Rectal smooth muscle tissue (tissue), 1 donor: ENCODE data around the gene PHACTR1.

Source experiments
- H3K27ac ChIP-seq: one replicate; pipeline ENCODE4 v1.7.0; 2013; ENCODE audit warnings: low read depth, low read length, inconsistent platforms
- H3K27me3 ChIP-seq: one replicate; pipeline ENCODE4 v1.7.0; 2013; ENCODE audit warnings: low read length; ENCODE audit not compliant: control insufficient read depth, insufficient read depth
- H3K36me3 ChIP-seq: one replicate; pipeline ENCODE4 v1.7.0; 2013; ENCODE audit warnings: low read length; ENCODE audit not compliant: control insufficient read depth, insufficient read depth
- H3K4me1 ChIP-seq: one replicate; pipeline ENCODE4 v1.7.0; 2013; ENCODE audit warnings: low read length; ENCODE audit not compliant: control insufficient read depth, insufficient read depth
- H3K4me3 ChIP-seq: one replicate; pipeline ENCODE4 v1.7.0; 2013; ENCODE audit warnings: low read length
- H3K9ac ChIP-seq: one replicate; pipeline ENCODE4 v1.7.0; 2013; ENCODE audit warnings: low read length

PHACTR1 gene

DNA sequence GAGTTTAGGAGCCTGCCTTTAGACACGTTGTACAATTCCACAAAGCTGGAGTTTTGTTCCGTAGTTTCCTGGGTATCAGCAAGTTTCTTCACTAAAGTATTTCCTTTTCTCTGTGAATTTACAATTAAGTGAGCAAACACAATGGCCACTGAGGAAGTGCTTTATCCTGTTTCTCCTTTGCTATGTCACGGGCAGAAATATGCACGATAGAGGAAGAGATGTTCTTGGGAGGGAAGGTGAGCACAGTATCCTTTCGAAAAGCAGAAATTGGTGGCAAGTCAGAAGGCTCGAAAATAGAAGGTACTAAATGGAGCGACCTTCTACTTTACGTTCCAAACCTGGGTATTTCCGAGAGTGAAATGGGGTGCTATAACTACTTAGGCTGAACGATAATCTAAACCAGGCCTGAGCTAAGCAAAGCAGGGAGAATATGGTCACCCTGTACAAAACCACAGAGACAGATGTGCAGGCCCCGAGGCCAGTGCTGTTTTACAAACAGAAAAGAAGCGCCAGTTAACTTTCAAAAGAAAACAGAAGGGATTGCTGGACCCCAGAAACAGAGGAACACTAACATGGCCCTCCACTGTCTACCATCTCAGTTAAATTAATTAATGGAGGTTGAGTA lies 352.1 kb downstream of the PHACTR1 start:
- no peak overlapping the region for H3K9ac ChIP-seq
- H3K4me1 ChIP-seq: no peaks in the 10 kb centered on the region
- H3K4me3 ChIP-seq: no peak overlapping the region
- H3K27me3 ChIP-seq: no peaks in the 10 kb centered on the region
- H3K36me3 ChIP-seq: no peaks in the 10 kb centered on the region
- no peak overlapping the region for H3K27ac ChIP-seq

DNA sequence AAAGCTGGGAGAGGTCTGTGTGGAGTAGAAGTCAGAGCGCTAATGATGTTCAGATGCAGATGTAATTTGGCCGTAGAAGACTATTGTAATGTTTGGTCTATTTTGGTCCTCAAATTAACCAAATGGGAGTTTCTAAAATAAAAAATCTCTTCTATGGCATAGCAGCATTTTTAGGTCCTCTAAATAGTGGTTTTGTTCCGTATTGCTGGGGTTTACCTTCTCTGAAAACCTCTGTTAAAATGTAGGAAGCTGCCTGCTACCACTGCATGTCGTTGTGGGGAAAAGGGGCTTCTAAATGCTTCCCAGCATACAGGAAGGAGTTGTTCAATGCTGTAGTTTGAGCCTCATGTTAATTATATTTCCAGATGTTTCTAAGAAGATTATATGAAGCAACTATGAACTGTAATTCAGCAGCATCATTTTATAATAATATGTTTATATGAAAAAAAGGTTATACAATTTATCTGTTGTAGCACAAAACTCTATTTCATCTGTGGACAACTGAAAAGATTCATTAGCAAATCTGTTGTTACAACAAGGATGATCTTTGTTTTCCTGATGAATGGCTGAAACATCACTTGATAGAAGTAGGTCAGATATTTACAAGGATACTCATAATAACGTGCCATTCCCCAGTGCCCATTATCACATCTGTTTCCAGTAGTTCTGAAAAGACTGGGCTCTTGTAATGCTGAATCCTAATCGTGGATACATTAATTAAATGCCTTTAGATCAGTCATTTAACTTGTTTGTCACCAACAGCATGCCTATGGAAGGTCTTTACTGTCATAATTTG lies 355.2 kb downstream of the PHACTR1 start:
- Histone ChIP-seq H3K27ac (no peak overlapping the region), H3K4me3 (no peak overlapping the region), H3K36me3 (no peaks in the 10 kb centered on the region), H3K4me1 (no peaks in the 10 kb centered on the region), H3K9ac (no peak overlapping the region), H3K27me3 (no peaks in the 10 kb centered on the region)

- no peak overlapping the region for H3K9ac ChIP-seq
- no peak overlapping the region for H3K4me3 ChIP-seq
- H3K4me1 ChIP-seq: no peaks in the 10 kb centered on the region
- no peaks in the 10 kb centered on the region for H3K27me3 ChIP-seq
- H3K36me3 ChIP-seq: no peaks in the 10 kb centered on the region
- H3K27ac ChIP-seq: no peak overlapping the region
Observed at GRCh38 chr6:13072686-13073347, 356.2 kb downstream of the PHACTR1 start.

GRCh38 chr6:13074415-13075140 lies 358.0 kb downstream of the PHACTR1 start:
- Histone ChIP-seq H3K36me3 (no peaks in the 10 kb centered on the region), H3K27ac (no peak overlapping the region), H3K4me3 (no peak overlapping the region), H3K9ac (no peak overlapping the region), H3K4me1 (no peaks in the 10 kb centered on the region), H3K27me3 (no peaks in the 10 kb centered on the region)

DNA sequence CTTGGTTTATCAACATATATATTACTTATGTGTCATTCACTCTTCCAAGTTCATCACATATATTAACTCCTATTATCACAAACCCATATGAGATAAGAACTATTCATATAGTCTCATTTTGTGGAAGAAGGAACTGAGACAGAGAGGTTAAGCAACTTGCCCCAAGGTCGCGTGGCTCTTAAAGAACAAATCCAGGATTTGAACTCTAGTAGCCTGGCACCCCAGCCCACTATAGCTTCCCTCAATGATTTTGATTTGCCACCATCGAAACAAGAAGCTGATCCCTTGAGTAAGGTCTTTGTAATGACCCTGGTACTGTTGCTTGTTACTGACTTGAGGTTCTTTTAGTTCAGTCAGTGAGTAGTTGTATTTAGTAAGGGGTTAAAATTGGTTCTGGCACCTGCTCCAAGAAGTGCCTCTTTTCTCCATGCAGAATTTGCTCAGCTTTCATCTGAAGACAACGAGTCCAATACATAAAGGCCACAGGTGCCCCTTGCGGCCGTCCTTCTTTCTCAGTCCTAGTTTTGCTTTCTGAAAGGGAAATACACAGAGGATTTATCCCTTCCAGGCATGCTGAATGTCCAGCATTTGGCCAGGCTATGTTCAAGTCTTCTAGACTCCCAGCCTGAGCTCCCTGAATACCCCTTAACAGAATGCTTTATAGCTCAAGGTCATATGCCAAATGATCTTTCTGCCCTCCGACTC lies 358.7 kb downstream of the PHACTR1 start:
- no peak overlapping the region for H3K9ac ChIP-seq
- no peak overlapping the region for H3K4me3 ChIP-seq
- no peaks in the 10 kb centered on the region for H3K36me3 ChIP-seq
- no peaks in the 10 kb centered on the region for H3K27me3 ChIP-seq
- no peaks in the 10 kb centered on the region for H3K4me1 ChIP-seq
- H3K27ac ChIP-seq: no peak overlapping the region

DNA sequence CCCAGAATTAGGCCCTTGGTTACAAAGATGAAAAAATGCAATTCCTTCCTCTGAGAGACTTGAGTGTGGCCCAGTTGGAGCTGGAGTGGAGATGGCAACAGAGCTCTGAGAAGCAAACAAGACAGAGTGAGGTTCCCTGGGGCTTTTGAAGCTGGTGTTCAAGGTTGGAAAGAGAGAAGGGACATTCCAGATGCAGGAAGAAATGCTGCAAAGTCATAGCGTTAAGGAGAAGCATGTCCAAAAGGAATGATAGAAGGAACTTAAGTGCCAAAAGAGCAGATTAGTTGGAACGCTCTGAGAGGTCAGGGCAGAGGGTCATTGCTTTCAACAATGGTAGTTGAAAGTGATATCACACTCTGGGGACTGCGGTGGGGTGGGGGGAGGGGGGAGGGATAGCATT lies 360.0 kb downstream of the PHACTR1 start:
- H3K27me3 ChIP-seq: no peaks in the 10 kb centered on the region
- H3K4me1 ChIP-seq: no peaks in the 10 kb centered on the region
- H3K4me3 ChIP-seq: no peak overlapping the region
- no peak overlapping the region for H3K27ac ChIP-seq
- H3K36me3 ChIP-seq: no peaks in the 10 kb centered on the region
- no peak overlapping the region for H3K9ac ChIP-seq

GRCh38 chr6:13077117-13077516 lies 360.6 kb downstream of the PHACTR1 start:
- H3K9ac ChIP-seq: no peak overlapping the region
- H3K4me1 ChIP-seq: no peaks in the 10 kb centered on the region
- no peak overlapping the region for H3K27ac ChIP-seq
- H3K4me3 ChIP-seq: no peak overlapping the region
- H3K27me3 ChIP-seq: no peaks in the 10 kb centered on the region
- H3K36me3 ChIP-seq: no peaks in the 10 kb centered on the region

GRCh38 chr6:13079096-13079723 lies 362.6 kb downstream of the PHACTR1 start:
- no peak overlapping the region for H3K9ac ChIP-seq
- no peak overlapping the region for H3K27ac ChIP-seq
- H3K36me3 ChIP-seq: no peaks in the 10 kb centered on the region
- no peaks in the 10 kb centered on the region for H3K4me1 ChIP-seq
- H3K27me3 ChIP-seq: no peaks in the 10 kb centered on the region
- H3K4me3 ChIP-seq: no peak overlapping the region

DNA sequence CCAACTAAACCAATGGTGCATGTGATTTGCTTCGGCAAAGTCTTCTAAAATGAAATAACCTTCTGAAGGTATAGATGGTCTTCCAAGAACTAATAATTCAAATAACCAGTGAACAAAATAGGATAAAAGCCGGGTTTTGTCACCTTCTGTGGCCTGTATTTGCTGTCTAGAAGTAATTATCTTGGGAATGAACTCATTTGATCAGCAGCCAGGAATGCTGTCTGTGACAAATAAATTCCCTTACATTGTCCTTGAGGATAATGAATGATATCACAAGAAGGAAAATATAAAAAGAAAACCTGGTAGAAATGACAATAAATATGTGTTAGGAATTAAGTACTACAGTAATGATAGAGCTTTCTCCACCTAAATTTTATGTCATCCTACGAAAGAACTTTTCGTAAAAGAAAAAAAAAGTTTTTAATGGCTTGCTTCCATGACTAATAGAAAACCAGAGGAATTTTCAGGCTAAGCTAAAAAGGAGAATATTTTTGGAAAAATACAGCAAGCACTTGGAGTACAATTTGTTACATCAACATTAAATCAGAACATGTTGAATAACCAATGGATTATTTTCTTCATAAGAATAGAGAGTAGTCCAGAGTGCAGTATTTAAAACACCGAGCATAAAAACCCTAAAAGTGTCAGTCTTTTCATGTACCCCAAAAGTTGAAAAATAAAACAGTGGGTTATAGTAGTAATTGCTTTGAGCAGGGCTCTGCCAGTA lies 364.1 kb downstream of the PHACTR1 start:
- Histone ChIP-seq H3K4me3 (no peak overlapping the region), H3K4me1 (no peaks in the 10 kb centered on the region), H3K27me3 (no peaks in the 10 kb centered on the region), H3K9ac (no peak overlapping the region), H3K36me3 (no peaks in the 10 kb centered on the region), H3K27ac (no peak overlapping the region)

DNA sequence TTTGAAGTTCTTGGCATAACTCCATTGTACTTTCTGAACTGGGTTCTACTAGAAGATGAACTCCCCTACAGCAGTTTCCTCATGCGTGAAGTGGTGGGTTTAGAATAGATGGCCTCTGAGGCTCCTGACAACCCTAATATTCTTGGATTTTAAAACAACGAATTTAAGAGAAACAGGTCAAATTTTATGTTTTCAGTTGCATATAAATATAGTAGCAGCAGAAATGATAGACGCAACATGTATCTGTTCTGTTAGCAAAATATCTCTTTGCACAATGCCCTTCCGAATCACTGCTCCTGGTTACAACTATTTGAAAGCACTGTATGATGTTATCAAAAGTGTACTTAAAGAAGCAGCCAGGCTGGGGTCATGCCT lies 364.6 kb downstream of the PHACTR1 start:
- Histone ChIP-seq H3K9ac (no peak overlapping the region), H3K27me3 (no peaks in the 10 kb centered on the region), H3K4me1 (no peaks in the 10 kb centered on the region), H3K36me3 (no peaks in the 10 kb centered on the region), H3K4me3 (no peak overlapping the region), H3K27ac (no peak overlapping the region)

- Histone ChIP-seq H3K27me3 (no peaks in the 10 kb centered on the region), H3K4me3 (no peak overlapping the region), H3K27ac (no peak overlapping the region), H3K4me1 (no peaks in the 10 kb centered on the region), H3K9ac (no peak overlapping the region), H3K36me3 (no peaks in the 10 kb centered on the region)
Observed at GRCh38 chr6:13089296-13089994, 372.9 kb downstream of the PHACTR1 start.
